H9 (cell line): Measurements from ENCODE around the gene CNTN2. TPM values are rescaled to one million over a fixed set of nuclear protein-coding genes. Genes with fewer than 3 reads are reported as not detected.

ENCODE experiments used
- DNase-seq: peaks from one replicate; pipeline ENCODE4 v3.0.0-alpha.2; 2017
- H2AFZ ChIP-seq: one replicate; pipeline ENCODE4 v1.6.1; 2013; ENCODE audit warnings: mild to moderate bottlenecking, low read length, control low read depth, moderate library complexity
- H2AK5ac ChIP-seq: 2 replicates; pipeline ENCODE4 v1.6.1; 2013; ENCODE audit warnings: low read length, control low read depth, mixed read lengths; ENCODE audit not compliant: insufficient read length
- H2BK120ac ChIP-seq: one replicate; pipeline ENCODE4 v1.6.1; 2013; ENCODE audit warnings: low read depth, mild to moderate bottlenecking, low read length, control low read depth, inconsistent platforms; ENCODE audit not compliant: poor library complexity, severe bottlenecking
- H2BK12ac ChIP-seq: 2 replicates; pipeline ENCODE4 v1.6.1; 2013; ENCODE audit warnings: low read length, control low read depth, mixed read lengths, low read depth; ENCODE audit not compliant: insufficient read length
- H2BK15ac ChIP-seq: 2 replicates; pipeline ENCODE4 v1.6.1; 2013; ENCODE audit warnings: low read depth, low read length, control low read depth
- H2BK20ac ChIP-seq: one replicate; pipeline ENCODE4 v1.6.1; 2013; ENCODE audit warnings: low read depth, mild to moderate bottlenecking, low read length, control low read depth, inconsistent platforms; ENCODE audit not compliant: poor library complexity, severe bottlenecking
- H2BK5ac ChIP-seq: 2 replicates; pipeline ENCODE4 v1.6.1; 2013; ENCODE audit warnings: low read length, control low read depth, mixed read lengths; ENCODE audit not compliant: insufficient read length
- H3K14ac ChIP-seq: 2 replicates; pipeline ENCODE4 v1.6.1; 2013; ENCODE audit warnings: low read length, control low read depth; ENCODE audit not compliant: insufficient read depth
- H3K18ac ChIP-seq: 2 replicates; pipeline ENCODE4 v1.6.1; 2013; ENCODE audit warnings: low read depth, mild to moderate bottlenecking, mixed read lengths, low read length, control low read depth; ENCODE audit not compliant: insufficient read length
- H3K23ac ChIP-seq: 2 replicates; pipeline ENCODE4 v1.6.1; 2013; ENCODE audit warnings: low read length, control low read depth, mixed read lengths, low read depth; ENCODE audit not compliant: insufficient read length
- H3K23me2 ChIP-seq: 2 replicates; pipeline ENCODE4 v1.6.1; 2013; ENCODE audit warnings: low read depth, mild to moderate bottlenecking, mixed read lengths, low read length, control low read depth; ENCODE audit not compliant: insufficient read length, poor library complexity, severe bottlenecking
- H3K27ac ChIP-seq: 2 replicates; pipeline ENCODE4 v1.5.1; 2013; ENCODE audit warnings: low read length, control low read depth, mixed read lengths, low read depth; ENCODE audit not compliant: insufficient read length
- H3K27me3 ChIP-seq: 2 replicates; pipeline ENCODE4 v1.6.1; 2013; ENCODE audit warnings: low read length, control low read depth, inconsistent platforms; ENCODE audit not compliant: insufficient read depth
- H3K4ac ChIP-seq: 2 replicates; pipeline ENCODE4 v1.6.1; 2013; ENCODE audit warnings: low read depth, mild to moderate bottlenecking, control low read depth, inconsistent platforms, low read length, moderate library complexity
- H3K4me1 ChIP-seq: 2 replicates; pipeline ENCODE4 v1.6.1; 2013; ENCODE audit warnings: low read length, control low read depth, inconsistent platforms; ENCODE audit not compliant: insufficient read depth
- H3K4me2 ChIP-seq: 2 replicates; pipeline ENCODE4 v1.6.1; 2013; ENCODE audit warnings: low read length, control low read depth, mixed read lengths; ENCODE audit not compliant: insufficient read length, insufficient read depth
- H3K56ac ChIP-seq: 2 replicates; pipeline ENCODE4 v1.6.1; 2013; ENCODE audit warnings: low read depth, mild to moderate bottlenecking, mixed read lengths, low read length, control low read depth; ENCODE audit not compliant: insufficient read length
- H3K79me1 ChIP-seq: 2 replicates; pipeline ENCODE4 v1.6.1; 2013; ENCODE audit warnings: low read depth, mild to moderate bottlenecking, moderate library complexity, low read length, control low read depth, inconsistent platforms; ENCODE audit not compliant: insufficient read depth, poor library complexity, severe bottlenecking
- H3K79me2 ChIP-seq: 2 replicates; pipeline ENCODE4 v1.6.1; 2013; ENCODE audit warnings: low read length, control low read depth, inconsistent platforms; ENCODE audit not compliant: insufficient read depth
- H3K9ac ChIP-seq: 2 replicates; pipeline ENCODE4 v1.6.1; 2013; ENCODE audit warnings: low read length, control low read depth, mixed read lengths; ENCODE audit not compliant: insufficient read length; ENCODE audit errors: extremely low read depth
- H3K9me3 ChIP-seq: one replicate; pipeline ENCODE4 v1.6.1; 2013; ENCODE audit warnings: low read depth, low read length, inconsistent platforms; ENCODE audit not compliant: control insufficient read depth
- H3T11ph ChIP-seq: one replicate; pipeline ENCODE4 v1.6.1; 2013; ENCODE audit warnings: mild to moderate bottlenecking, low read length, control low read depth, inconsistent platforms
- H4K20me1 ChIP-seq: one replicate; pipeline ENCODE4 v1.6.1; 2013; ENCODE audit not compliant: control insufficient read depth, insufficient read length, insufficient read depth
- H4K5ac ChIP-seq: 2 replicates; pipeline ENCODE4 v1.6.1; 2013; ENCODE audit warnings: low read depth, mild to moderate bottlenecking, mixed read lengths, low read length, control low read depth; ENCODE audit not compliant: insufficient read length
- H4K8ac ChIP-seq: replicated peaks from 2 replicates; pipeline ENCODE4 v1.6.1; 2013; ENCODE audit warnings: low read length, control low read depth, mixed read lengths, low read depth; ENCODE audit not compliant: insufficient read length
- H4K91ac ChIP-seq: 2 replicates; pipeline ENCODE4 v1.6.1; 2013; ENCODE audit warnings: low read depth, mild to moderate bottlenecking, moderate library complexity, mixed read lengths, low read length, control low read depth; ENCODE audit not compliant: insufficient read length
- H3K27ac Mint-ChIP-seq, 3 experiments: 2 replicates in 2 of 3; 3 replicates in 1 of 3; pipeline ENCODE4 v1.8.0; 2020 to 2021; ENCODE audit warnings: mixed read lengths in 3 of 3, mild to moderate bottlenecking in 1 of 3, moderate library complexity in 1 of 3
- H3K27me3 Mint-ChIP-seq: 2 replicates; pipeline ENCODE4 v1.8.0; 2021; ENCODE audit warnings: low read depth, mild to moderate bottlenecking, moderate library complexity, mixed read lengths
- H3K36me3 Mint-ChIP-seq, 3 experiments: 2 replicates in 2 of 3; 3 replicates in 1 of 3; pipeline ENCODE4 v1.8.0; 2020 to 2021; ENCODE audit warnings: low read depth in 3 of 3, mixed read lengths in 3 of 3; ENCODE audit not compliant: insufficient read depth in 1 of 3
- H3K4me1 Mint-ChIP-seq, 2 experiments: 2 replicates each; pipeline ENCODE4 v1.8.0; 2020; ENCODE audit warnings: mixed read lengths in 2 of 2
- H3K4me3 Mint-ChIP-seq, 2 experiments: 2 replicates in 1 of 2; 3 replicates in 1 of 2; pipeline ENCODE4 v1.8.0; 2020 to 2021; ENCODE audit warnings: mild to moderate bottlenecking in 2 of 2, mixed read lengths in 2 of 2, moderate library complexity in 1 of 2
- H3K9me3 Mint-ChIP-seq, 2 experiments: 2 replicates in 1 of 2; 3 replicates in 1 of 2; pipeline ENCODE4 v1.8.0; 2020; ENCODE audit warnings: mild to moderate bottlenecking in 2 of 2, mixed read lengths in 2 of 2, moderate library complexity in 1 of 2
- CTCF ChIP-seq: fragments of 200-600 bp; sonication (generic); conservative IDR thresholded peaks from 3 replicates; pipeline ENCODE4 v1.8.0; 2021; ENCODE audit warnings: antibody characterized with exemption, mild to moderate bottlenecking
- WGBS: extraction: QIAGEN DNeasy Blood & Tissue Kit; methylation state at CpG from one replicate; pipeline ENCODE4 v1.1.7; 2013; ENCODE audit warnings: missing lambda C conversion rate, low lambda C conversion rate, mixed read lengths; ENCODE audit not compliant: insufficient read length; ENCODE audit errors: extremely low coverage; 5-methylcytosine and 5-hydroxymethylcytosine counted together
- total RNA-seq: library from RNA; stranded (reverse); gene quantifications from 2 replicates; pipeline ENCODE4 v1.2.1, GENCODE V29; 2021

Gene CNTN2
- total RNA-seq, 1 experiment from 2014 or later = 0.42 TPM

GRCh38 chr1:205016075-205016474, 26.9 kb upstream of the CNTN2 start:
- no peak overlapping the region for H4K8ac ChIP-seq
- no CpG with 5 or more reads among the region's 9 CpGs for WGBS
- H3K9me3 ChIP-seq = no peaks in the 10 kb centered on the region
- H3K4ac ChIP-seq = no peak overlapping the region
- Mint-ChIP-seq H3K27ac (no peak overlapping the region), H3K36me3 (no peaks in the 10 kb centered on the region), H3K4me1 (peaks cover 28 to 31% of the 10 kb centered on the region in 2 experiments), H3K4me3 (no peak overlapping the region), H3K27me3 (peaks cover 27% of the 10 kb centered on the region), H3K9me3 (no peaks in the 10 kb centered on the region)
- H3K79me1 ChIP-seq = no peaks in the 10 kb centered on the region
- no peak overlapping the region for H2AFZ ChIP-seq
- H3T11ph ChIP-seq = no peak overlapping the region
- no peak overlapping the region for H4K5ac ChIP-seq
- H3K18ac ChIP-seq = no peak overlapping the region
- no peak overlapping the region for H2BK5ac ChIP-seq
- no peak overlapping the region for H2AK5ac ChIP-seq
- no peaks in the 10 kb centered on the region for H3K79me2 ChIP-seq
- TF ChIP-seq CTCF = no peak
- H2BK12ac ChIP-seq = no peak overlapping the region
- no peak overlapping the region; the same call in 1 of the 2 replicates for H3K14ac ChIP-seq
- no peak overlapping the region for H3K56ac ChIP-seq
- H3K9ac ChIP-seq = no peak overlapping the region
- no peaks in the 10 kb centered on the region for H3K23me2 ChIP-seq
- no peak for DNase-seq
- H2BK20ac ChIP-seq = no peak overlapping the region
- no peak overlapping the region for H3K4me2 ChIP-seq
- no peak overlapping the region for H3K27ac ChIP-seq
- H2BK120ac ChIP-seq = no peak overlapping the region
- H2BK15ac ChIP-seq = no peak overlapping the region
- H4K91ac ChIP-seq = no peak overlapping the region
- H3K4me1 ChIP-seq = peaks cover 3% of the 10 kb centered on the region; the same call in 1 of the 2 replicates
- H3K23ac ChIP-seq = no peak overlapping the region
- no peaks in the 10 kb centered on the region for H4K20me1 ChIP-seq
- no peaks in the 10 kb centered on the region for H3K27me3 ChIP-seq
